IPS-18a (cell line): ENCODE measurements around the gene HS1BP3.

Experiments used
- H3K27ac ChIP-seq: one replicate; pipeline ENCODE4 v1.5.1; 2013; ENCODE audit warnings: low read length
- H3K27me3 ChIP-seq: one replicate; pipeline ENCODE4 v1.6.1; 2013; ENCODE audit warnings: mild to moderate bottlenecking, low read length; ENCODE audit not compliant: control insufficient read depth, insufficient read depth
- H3K36me3 ChIP-seq: one replicate; pipeline ENCODE4 v1.6.1; 2013; ENCODE audit warnings: low read depth, low read length; ENCODE audit not compliant: control insufficient read depth
- H3K4me1 ChIP-seq: one replicate; pipeline ENCODE4 v1.6.1; 2013; ENCODE audit warnings: low read depth, low read length; ENCODE audit not compliant: control insufficient read depth
- H3K4me3 ChIP-seq: one replicate; pipeline ENCODE4 v1.5.1; 2013; ENCODE audit warnings: low read length
- H3K9ac ChIP-seq: one replicate; pipeline ENCODE4 v1.6.1; 2013; ENCODE audit warnings: mild to moderate bottlenecking, low read length, moderate library complexity
- H3K9me3 ChIP-seq: one replicate; pipeline ENCODE4 v1.6.1; 2013; ENCODE audit warnings: low read depth, low read length; ENCODE audit not compliant: control insufficient read depth

Gene HS1BP3

GRCh38 chr2:20621366-20622295, 29.3 kb downstream of the HS1BP3 start:
- Histone ChIP-seq H3K4me1 (peaks cover 3% of the 10 kb centered on the region), H3K9me3 (no peaks in the 10 kb centered on the region), H3K4me3 (no peak overlapping the region), H3K36me3 (no peaks in the 10 kb centered on the region), H3K9ac (no peak overlapping the region), H3K27me3 (no peaks in the 10 kb centered on the region), H3K27ac (no peak overlapping the region)

- Histone ChIP-seq H3K4me1 (peaks cover 3% of the 10 kb centered on the region), H3K27ac (no peak overlapping the region), H3K9me3 (no peaks in the 10 kb centered on the region), H3K9ac (no peak overlapping the region), H3K36me3 (no peaks in the 10 kb centered on the region), H3K27me3 (no peaks in the 10 kb centered on the region), H3K4me3 (no peak overlapping the region)
Observed at GRCh38 chr2:20620696-20621365, 30.1 kb downstream of the HS1BP3 start.

- Histone ChIP-seq H3K4me1 (peaks cover 3% of the 10 kb centered on the region), H3K4me3 (no peak overlapping the region), H3K36me3 (no peaks in the 10 kb centered on the region), H3K27me3 (no peaks in the 10 kb centered on the region), H3K9me3 (no peaks in the 10 kb centered on the region), H3K9ac (no peak overlapping the region), H3K27ac (no peak overlapping the region)
Observed at GRCh38 chr2:20620271-20620681, 30.6 kb downstream of the HS1BP3 start.

GRCh38 chr2:20619624-20620024, 31.3 kb downstream of the HS1BP3 start:
- no peaks in the 10 kb centered on the region for H3K36me3 ChIP-seq
- no peak overlapping the region for H3K9ac ChIP-seq
- H3K27ac ChIP-seq, result no peak overlapping the region
- no peak overlapping the region for H3K4me3 ChIP-seq
- no peaks in the 10 kb centered on the region for H3K9me3 ChIP-seq
- peaks cover 10% of the 10 kb centered on the region for H3K4me1 ChIP-seq
- H3K27me3 ChIP-seq, result no peaks in the 10 kb centered on the region

GRCh38 chr2:20618886-20619521, 31.9 kb downstream of the HS1BP3 start:
- Histone ChIP-seq H3K9ac (no peak overlapping the region), H3K27me3 (no peaks in the 10 kb centered on the region)

GRCh38 chr2:20618468-20618885, 32.4 kb downstream of the HS1BP3 start:
- Histone ChIP-seq H3K9ac (no peak overlapping the region), H3K36me3 (no peaks in the 10 kb centered on the region), H3K9me3 (no peaks in the 10 kb centered on the region), H3K4me1 (peaks cover 19% of the 10 kb centered on the region), H3K27ac (no peak overlapping the region), H3K4me3 (no peak overlapping the region), H3K27me3 (no peaks in the 10 kb centered on the region)

More at GRCh38 chr2:20618886-20619521, 31.9 kb downstream of the HS1BP3 start:
- Histone ChIP-seq H3K4me1 (peaks cover 16% of the 10 kb centered on the region), H3K9me3 (no peaks in the 10 kb centered on the region), H3K4me3 (no peak overlapping the region), H3K36me3 (no peaks in the 10 kb centered on the region), H3K27ac (no peak overlapping the region)

- Histone ChIP-seq H3K4me1 (peaks cover 19% of the 10 kb centered on the region), H3K9me3 (no peaks in the 10 kb centered on the region), H3K27ac (no peak overlapping the region), H3K4me3 (no peak overlapping the region), H3K9ac (no peak overlapping the region), H3K27me3 (no peaks in the 10 kb centered on the region), H3K36me3 (no peaks in the 10 kb centered on the region)
Observed at GRCh38 chr2:20617892-20618467, 32.9 kb downstream of the HS1BP3 start.

- Histone ChIP-seq H3K4me3 (no peak overlapping the region), H3K27me3 (no peaks in the 10 kb centered on the region), H3K9me3 (no peaks in the 10 kb centered on the region), H3K27ac (no peak overlapping the region), H3K36me3 (no peaks in the 10 kb centered on the region), H3K4me1 (peaks cover 19% of the 10 kb centered on the region), H3K9ac (no peak overlapping the region)
Observed at GRCh38 chr2:20617081-20617575, 33.8 kb downstream of the HS1BP3 start.

- H3K27ac ChIP-seq, result no peak overlapping the region
- H3K9ac ChIP-seq, result no peak overlapping the region
- H3K27me3 ChIP-seq, result no peaks in the 10 kb centered on the region
- no peaks in the 10 kb centered on the region for H3K9me3 ChIP-seq
- no peaks in the 10 kb centered on the region for H3K36me3 ChIP-seq
- no peak overlapping the region for H3K4me3 ChIP-seq
- H3K4me1 ChIP-seq, result peaks cover 19% of the 10 kb centered on the region
Observed at GRCh38 chr2:20616341-20616871, 34.5 kb downstream of the HS1BP3 start.

GRCh38 chr2:20615466-20616241, 35.2 kb downstream of the HS1BP3 start:
- Histone ChIP-seq H3K4me1 (peaks cover 19% of the 10 kb centered on the region), H3K36me3 (no peaks in the 10 kb centered on the region), H3K9ac (no peak overlapping the region), H3K27me3 (no peaks in the 10 kb centered on the region), H3K9me3 (no peaks in the 10 kb centered on the region), H3K4me3 (no peak overlapping the region), H3K27ac (no peak overlapping the region)
